K562 (cell line): ENCODE data around the gene MUC15. TPM values are rescaled to one million over a fixed set of nuclear protein-coding genes. Genes with fewer than 3 reads are reported as not detected.

ENCODE experiments used
- ATAC-seq: fragments of 200-7000 bp; cut with Tn5 transposase; 3 replicates; pipeline ENCODE4 v1.9.1; 2020; ENCODE audit warnings: moderate library complexity
- BruUV-seq: library from RNA; stranded (reverse); fragments of 400-500 nt; replicated peaks from 2 replicates; lab custom pipeline; 2021; lab: Mats Ljungman, UMichigan
- CTCF ChIA-PET: fragments of 300-600 bp; formaldehyde crosslinking; extraction: SDS; loops from one replicate; lab custom pipeline; 2021; ENCODE audit warnings: low intra/inter-chr PET ratio; lab: Yijun Ruan, JAX
- POLR2A ChIA-PET: fragments of 300-600, 350-650 bp; sonication (Branson Sonifier 250); formaldehyde crosslinking; extraction: SDS; loops from one replicate; lab custom pipeline; 2021; ENCODE audit warnings: antibody characterized with exemption, inconsistent platforms; lab: Yijun Ruan, JAX
- DNase-seq, 4 experiments: peaks; one replicate each; pipeline versions ENCODE4 v3.0.0 to v3.0.0-alpha.2; 2011 to 2018; ENCODE audit warnings: low spot score in 3 of 4, mixed read lengths in 3 of 4; ENCODE audit errors: extremely low read depth in 1 of 4
- FAIRE-seq: peaks from 2 replicates; lab custom pipeline; 2011; peaks lifted over from hg19 to GRCh38; lab: Jason Lieb, UNC
- H2AFZ ChIP-seq: 2 replicates; pipeline ENCODE4 v1.6.0; 2011; ENCODE audit warnings: low read depth, low read length, control low read depth, inconsistent platforms
- H3K27ac ChIP-seq: fragments of 200-600 bp; 3 replicates; pipeline ENCODE4 v1.8.0; 2011; ENCODE audit warnings: low read depth, mild to moderate bottlenecking, control low read depth, inconsistent platforms, low read length, moderate library complexity, mixed read lengths; ENCODE audit errors: extremely low read depth
- H3K27me3 ChIP-seq, 2 experiments: fragments of 300-600 bp in 1 of 2; 2 replicates in 1 of 2; 3 replicates in 1 of 2; pipeline versions ENCODE4 v1.6.0 to v1.8.0; 2011; ENCODE audit warnings: inconsistent platforms in 2 of 2, low read length in 2 of 2, mild to moderate bottlenecking in 1 of 2, mixed read lengths in 1 of 2, moderate library complexity in 1 of 2; ENCODE audit not compliant: control insufficient read depth in 2 of 2, insufficient read depth in 2 of 2
- H3K36me3 ChIP-seq: fragments of 300-600 bp; 3 replicates; pipeline ENCODE4 v1.8.0; 2011; ENCODE audit warnings: mild to moderate bottlenecking, low read length, inconsistent platforms; ENCODE audit not compliant: control insufficient read depth, insufficient read depth
- H3K4me1 ChIP-seq, 2 experiments: fragments of 200-600 bp in 1 of 2; replicated peaks in 1 of 2; 2 replicates in 1 of 2; 3 replicates in 1 of 2; pipeline versions ENCODE4 v1.5.1 to v1.8.0; 2011; ENCODE audit warnings: inconsistent platforms in 2 of 2, low read length in 2 of 2, mild to moderate bottlenecking in 1 of 2, mixed read lengths in 1 of 2, moderate library complexity in 1 of 2; ENCODE audit not compliant: control insufficient read depth in 2 of 2, insufficient read depth in 2 of 2
- H3K4me2 ChIP-seq: 2 replicates; pipeline ENCODE4 v1.6.1; 2011; ENCODE audit warnings: low read length, control low read depth, inconsistent platforms, mixed read lengths; ENCODE audit not compliant: insufficient read depth
- H3K4me3 ChIP-seq: fragments of 200-600 bp; sonication (generic), shearing (Covaris generic); 2 replicates; pipeline ENCODE4 v1.5.1; 2016; ENCODE audit warnings: control low read depth, inconsistent platforms
- H3K79me2 ChIP-seq: fragments of 200-600 bp; 3 replicates; pipeline ENCODE4 v1.8.0; 2011; ENCODE audit warnings: low read length, inconsistent platforms; ENCODE audit not compliant: control insufficient read depth, insufficient read depth
- H3K9ac ChIP-seq, 2 experiments: 2 replicates each; pipeline versions ENCODE4 v1.6.0 to v1.6.1; 2011; ENCODE audit warnings: low read depth in 2 of 2, low read length in 2 of 2, control low read depth in 1 of 2, inconsistent platforms in 1 of 2, mild to moderate bottlenecking in 1 of 2, mixed read lengths in 1 of 2; ENCODE audit not compliant: insufficient read depth in 1 of 2
- H3K9me1 ChIP-seq: one replicate; pipeline ENCODE4 v1.6.0; 2011; ENCODE audit warnings: inconsistent platforms, mild to moderate bottlenecking, low read length, moderate library complexity; ENCODE audit not compliant: control insufficient read depth, insufficient read depth
- H3K9me3 ChIP-seq: replicated peaks from 2 replicates; pipeline ENCODE4 v1.5.1; 2011; ENCODE audit warnings: low read depth, low read length, inconsistent platforms; ENCODE audit not compliant: control insufficient read depth, insufficient read depth
- H4K20me1 ChIP-seq: replicated peaks from 2 replicates; pipeline ENCODE4 v1.6.1; 2011; ENCODE audit warnings: low read length, inconsistent platforms, mixed read lengths; ENCODE audit not compliant: control insufficient read depth, insufficient read depth
- DMBX1 ChIP-seq: fragments of 250-450 bp; sonication (Bioruptor Pico); IDR thresholded peaks from 2 replicates; pipeline ENCODE4 v1.8.0; 2022; ENCODE audit warnings: inconsistent platforms, mild to moderate bottlenecking, moderate library complexity, borderline replicate concordance
- FUS ChIP-seq: fragments of 200-400 bp; formaldehyde crosslinking; optimal IDR thresholded peaks from 2 replicates; pipeline ENCODE3; 2017; ENCODE audit warnings: low read depth, low read length
- KDM1A ChIP-seq, 2 experiments: fragments of 450-650 bp; IDR thresholded peaks; 2 replicates each; pipeline ENCODE4 v1.6.1; 2016; ENCODE audit warnings: mild to moderate bottlenecking in 2 of 2
- LEF1 ChIP-seq: fragments of 450-650 bp; IDR thresholded peaks from 2 replicates; pipeline ENCODE4 v1.6.1; 2016; ENCODE audit warnings: mild to moderate bottlenecking
- RBBP5 ChIP-seq: fragments of 200-600 bp; sonication (generic); IDR thresholded peaks from 2 replicates; pipeline ENCODE4 v1.6.1; 2012; ENCODE audit warnings: borderline replicate concordance, mild to moderate bottlenecking, low read length, control low read depth, inconsistent platforms; ENCODE audit not compliant: insufficient read depth, poor library complexity, severe bottlenecking
- RREB1 ChIP-seq: fragments of 250-450 bp; sonication (Bioruptor Pico); IDR thresholded peaks from 2 replicates; pipeline ENCODE4 v1.4.0; 2020
- SMARCC2 ChIP-seq: fragments of 450-650 bp; IDR thresholded peaks from 2 replicates; pipeline ENCODE4 v1.6.1; 2017; ENCODE audit warnings: antibody characterized with exemption, moderate library complexity, mild to moderate bottlenecking, low read depth
- TRIM24 ChIP-seq, 2 experiments: fragments of 450-650 bp; IDR thresholded peaks; 2 replicates each; pipeline ENCODE4 v1.6.1; 2016
- TSC22D4 ChIP-seq: fragments of 450-650 bp; IDR thresholded peaks from 2 replicates; pipeline ENCODE4 v1.6.1; 2016; ENCODE audit warnings: missing genetic modification characterization, missing biosample characterization, control low read depth
- ZNF512 ChIP-seq: IDR thresholded peaks from 2 replicates; pipeline ENCODE4 v1.6.1; 2016; ENCODE audit warnings: missing genetic modification characterization, missing compliant biosample characterization
- ZNF699 ChIP-seq: fragments of 250-450 bp; sonication (Bioruptor Pico); IDR thresholded peaks from 2 replicates; pipeline ENCODE4 v1.8.0; 2021; ENCODE audit warnings: mild to moderate bottlenecking, moderate library complexity; ENCODE audit not compliant: insufficient replicate concordance
- ZNF76 ChIP-seq: fragments of 250-450 bp; sonication (Bioruptor Pico); IDR thresholded peaks from 2 replicates; pipeline ENCODE4 v1.4.0; 2020; ENCODE audit warnings: mild to moderate bottlenecking, moderate library complexity, borderline replicate concordance
- WGBS: fragments of 100-300 bp; shearing (Covaris generic); methylation state at CpG from one replicate; pipeline ENCODE4 v1.1.6; 2016; ENCODE audit warnings: low coverage, mixed read lengths; ENCODE audit not compliant: insufficient coverage; ENCODE audit errors: missing lambda C conversion rate; 5-methylcytosine and 5-hydroxymethylcytosine counted together
- in situ Hi-C: fragments of 300-500 bp; cut with MboI; formaldehyde crosslinking; loops from 4 replicates; pipeline ENCODE4 v1.15.0; 2018; ENCODE audit warnings: inconsistent platforms, mixed read lengths
- intact Hi-C: fragments of 100-400 bp; cut with micrococcal nuclease; formaldehyde crosslinking; loops from 2 replicates; pipeline ENCODE4 v1.14.2; 2022
- polyA plus RNA-seq, 8 experiments: library from polyadenylated mRNA; depleted of rRNA in 4 of 8; stranded (reverse) in 5 of 8; unstranded in 3 of 8; fragments of >200 nt; fragmentation: Nextera tagmentation in 2 of 8; fragmentation: Illumina TruSeq in 1 of 8; extraction: Ambion mirVana in 2 of 8; extraction: Trizol in 1 of 8; gene quantifications; 2 replicates each; pipeline versions ENCODE4 v1.2.1 to v1.2.3, GENCODE V29; 2011 to 2014; ENCODE audit warnings: inconsistent platforms in 1 of 8, missing spikeins in 1 of 8
- total RNA-seq, 7 experiments: library from RNA; depleted of rRNA in 6 of 7; stranded (reverse); fragments of >200 nt in 6 of 7; fragmentation: Illumina TruSeq in 2 of 7; extraction: Trizol in 2 of 7; gene quantifications; 2 replicates each; pipeline versions ENCODE4 v1.2.1 to v1.2.3, GENCODE V29; 2011 to 2021; ENCODE audit warnings: low replicate concordance in 1 of 7
- TF ChIP-seq, protein P1 (sequence below): fragments of 450-650 bp; IDR thresholded peaks from 2 replicates; pipeline ENCODE4 v1.6.1; 2016; ENCODE audit warnings: antibody characterized with exemption

The MUC15 gene
- total and polyA plus RNA-seq, 9 of the 15 experiments (the other 6 are each of a cell fraction or from before 2014, with no cell fraction given): 0.36 to 1.4 (median 0.65) TPM; not detected in 1

- Histone ChIP-seq H3K4me2 (no peak overlapping the region), H3K27ac (no peak overlapping the region), H2AFZ (no peak overlapping the region), H4K20me1 (no peaks in the 10 kb centered on the region), H3K4me3 (no peak overlapping the region), H3K27me3 (no peaks in the 10 kb centered on the region), H3K9me3 (no peaks in the 10 kb centered on the region), H3K79me2 (no peaks in the 10 kb centered on the region), H3K9ac (no peak overlapping the region), H3K36me3 (no peaks in the 10 kb centered on the region), H3K9me1 (no peaks in the 10 kb centered on the region), H3K4me1 (no peaks in the 10 kb centered on the region)
- in situ Hi-C loops (no loop called here), intact Hi-C loops (no loop called here)
- WGBS: 3% methylated on average over 2 of the region's 2 CpGs
- DNase-seq: no peak
- CTCF ChIA-PET: no interaction called here
- POLR2A ChIA-PET: no interaction called here
- BruUV-seq: no TSS peak
- no peak for FAIRE-seq
- no peak for ATAC-seq
- TF ChIP-seq DMBX1 (CRISPR knock-in tag): no peak
- TF ChIP-seq ZNF699: no peak
- no peak for TF ChIP-seq RBBP5
- no peak for TF ChIP-seq ZNF76 (CRISPR knock-in tag)
- no peak for TF ChIP-seq RREB1 (CRISPR knock-in tag)
- TF ChIP-seq ZNF512 (tag): no peak
- no peak for TF ChIP-seq KDM1A (IDR thresholded peaks at IDR 0.05)
- no peak for TF ChIP-seq LEF1
- TF ChIP-seq FUS: no peak
- TF ChIP-seq TSC22D4: no peak
- no peak for TF ChIP-seq SMARCC2
- no peak for TF ChIP-seq TRIM24 (IDR thresholded peaks at IDR 0.05)
- TF ChIP-seq, protein P1, sequence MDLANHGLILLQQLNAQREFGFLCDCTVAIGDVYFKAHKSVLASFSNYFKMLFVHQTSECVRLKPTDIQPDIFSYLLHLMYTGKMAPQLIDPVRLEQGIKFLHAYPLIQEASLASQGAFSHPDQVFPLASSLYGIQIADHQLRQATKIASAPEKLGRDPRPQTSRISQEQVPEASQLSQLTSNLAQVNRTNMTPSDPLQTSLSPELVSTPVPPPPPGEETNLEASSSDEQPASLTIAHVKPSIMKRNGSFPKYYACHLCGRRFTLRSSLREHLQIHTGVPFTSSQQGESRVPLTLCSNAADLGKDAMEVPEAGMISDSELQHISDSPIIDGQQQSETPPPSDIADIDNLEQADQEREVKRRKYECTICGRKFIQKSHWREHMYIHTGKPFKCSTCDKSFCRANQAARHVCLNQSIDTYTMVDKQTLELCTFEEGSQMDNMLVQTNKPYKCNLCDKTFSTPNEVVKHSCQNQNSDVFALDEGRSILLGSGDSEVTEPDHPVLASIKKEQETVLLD: no peak
These were observed 7.6 kb upstream of the MUC15 start for GRCh38 chr11:26579683-26580082.
